Spleen (tissue), 7 donors: Measurements from ENCODE around the gene NFIC.

Experiments used
- POLR2A ChIP-seq, 3 donors: fragments of 450-650 bp; IDR thresholded peaks; one replicate each; pipeline ENCODE4 v1.5.1; 2017; ENCODE audit warnings: antibody characterized with exemption in 3 of 3, mild to moderate bottlenecking in 1 of 3
- TF ChIP-seq, protein P1 (sequence below), 11 experiments: fragments of 200-600 bp in 7 of 11; fragments of 450-650 bp in 4 of 11; sonication (generic) in 4 of 11; IDR thresholded peaks in 8 of 11; conservative IDR thresholded peaks in 3 of 11; 1 replicate in 7 of 11; 2 replicates in 4 of 11; pipeline versions ENCODE4 v1.4.0 to v1.8.0; 2016 to 2021; ENCODE audit warnings: antibody characterized with exemption in 11 of 11, inconsistent platforms in 4 of 11, mild to moderate bottlenecking in 1 of 11
- donor health status: DM: no; HTN: no; CAD: no; lungs with moderate emphysema.
- donor health status: DM: no; HTN: no; CAD: no.
- donor health status: DM: no; HTN: no; CAD: no.

DNA sequence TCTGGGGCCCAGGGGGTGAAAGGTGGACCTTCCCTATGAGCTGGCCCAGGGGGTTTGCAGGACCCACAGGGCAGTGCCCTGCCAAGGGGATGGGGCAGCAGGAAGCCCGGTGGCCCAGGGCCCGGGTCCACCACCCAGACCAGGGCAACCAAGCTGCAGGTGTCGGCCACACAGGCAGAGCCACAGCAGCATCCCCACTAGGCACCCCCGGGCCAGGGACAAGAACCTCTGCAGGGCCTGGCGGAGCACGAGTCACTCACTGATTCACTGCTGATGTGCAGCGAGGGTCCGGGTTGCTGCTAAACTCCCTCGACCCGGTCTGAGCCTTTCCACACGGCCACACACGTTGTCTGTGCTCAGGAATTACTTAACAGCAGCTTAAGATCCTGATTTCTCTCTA lies 148.5 kb downstream of the NFIC start:
- TF ChIP-seq, protein P1, sequence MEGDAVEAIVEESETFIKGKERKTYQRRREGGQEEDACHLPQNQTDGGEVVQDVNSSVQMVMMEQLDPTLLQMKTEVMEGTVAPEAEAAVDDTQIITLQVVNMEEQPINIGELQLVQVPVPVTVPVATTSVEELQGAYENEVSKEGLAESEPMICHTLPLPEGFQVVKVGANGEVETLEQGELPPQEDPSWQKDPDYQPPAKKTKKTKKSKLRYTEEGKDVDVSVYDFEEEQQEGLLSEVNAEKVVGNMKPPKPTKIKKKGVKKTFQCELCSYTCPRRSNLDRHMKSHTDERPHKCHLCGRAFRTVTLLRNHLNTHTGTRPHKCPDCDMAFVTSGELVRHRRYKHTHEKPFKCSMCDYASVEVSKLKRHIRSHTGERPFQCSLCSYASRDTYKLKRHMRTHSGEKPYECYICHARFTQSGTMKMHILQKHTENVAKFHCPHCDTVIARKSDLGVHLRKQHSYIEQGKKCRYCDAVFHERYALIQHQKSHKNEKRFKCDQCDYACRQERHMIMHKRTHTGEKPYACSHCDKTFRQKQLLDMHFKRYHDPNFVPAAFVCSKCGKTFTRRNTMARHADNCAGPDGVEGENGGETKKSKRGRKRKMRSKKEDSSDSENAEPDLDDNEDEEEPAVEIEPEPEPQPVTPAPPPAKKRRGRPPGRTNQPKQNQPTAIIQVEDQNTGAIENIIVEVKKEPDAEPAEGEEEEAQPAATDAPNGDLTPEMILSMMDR (IDR thresholded peaks at IDR 0.05 in 8 of 11, conservative IDR thresholded peaks at IDR 0.05 in 3 of 11): no peak
- TF ChIP-seq POLR2A (IDR thresholded peaks at IDR 0.05): no peak
